ENCODE data around the gene SLC8A2. TPM values are rescaled to one million over a fixed set of nuclear protein-coding genes. Genes with fewer than 3 reads are reported as not detected.
A peak's percentile ranks its signal among the peaks of the same experiment; 100 is the strongest.

Gene SLC8A2
- total RNA-seq, 1 experiment from 2014 or later, result 0.10 TPM

GRCh38 chr19:47447470-47448359 is 24.0 kb downstream of the SLC8A2 start:
- H3K9me3 ChIP-seq (ENCODE audit: control insufficient read depth, insufficient read depth, low read depth, low read length), result no peaks in the 10 kb centered on the region
- POLR2A ChIA-PET, result interaction anchor here (0.6 kb wide), 1 partner anchor 399 kb away, joined by 16 read pairs; no protein-coding TSS in a partner anchor
- H3K27me3 ChIP-seq (ENCODE audit: control insufficient read depth, insufficient read depth, low read length), result peaks cover 5% of the 10 kb centered on the region; the same call in 1 of the 2 replicates
- no TSS peak for BruUV-seq (replicated peaks)
- no peak overlapping the region for H3K4me3 ChIP-seq (ENCODE audit: low read depth in 2 of 2, low read length in 2 of 2)
- in situ Hi-C loops (cut with HindIII; ENCODE audit: low pct_unique_long_range_greater_than_20kb, low sequenced_read_pairs) (no loop called here), intact Hi-C loops (cut with micrococcal nuclease; ENCODE audit: unreplicated experiment) (no loop called here)
- no peaks in the 10 kb centered on the region for H3K36me3 ChIP-seq (ENCODE audit: control insufficient read depth, insufficient read depth, low read length)
- peak; percentile 39 for ATAC-seq
- TF ChIP-seq REST (IDR thresholded peaks at IDR 0.05; ENCODE audit: insufficient read depth in 1 of 2, low read depth in 2 of 2, low read length in 1 of 2) (no peak), SIN3A (IDR thresholded peaks at IDR 0.05; ENCODE audit: borderline replicate concordance, insufficient read depth, low read depth, low read length) (no peak), TCF7L2 (IDR thresholded peaks at IDR 0.05; ENCODE audit: low read depth, low read length) (no peak), POLR2AphosphoS5 (IDR thresholded peaks at IDR 0.05; ENCODE audit: low read depth, low read length) (no peak)
- TF ChIP-seq, protein P1, sequence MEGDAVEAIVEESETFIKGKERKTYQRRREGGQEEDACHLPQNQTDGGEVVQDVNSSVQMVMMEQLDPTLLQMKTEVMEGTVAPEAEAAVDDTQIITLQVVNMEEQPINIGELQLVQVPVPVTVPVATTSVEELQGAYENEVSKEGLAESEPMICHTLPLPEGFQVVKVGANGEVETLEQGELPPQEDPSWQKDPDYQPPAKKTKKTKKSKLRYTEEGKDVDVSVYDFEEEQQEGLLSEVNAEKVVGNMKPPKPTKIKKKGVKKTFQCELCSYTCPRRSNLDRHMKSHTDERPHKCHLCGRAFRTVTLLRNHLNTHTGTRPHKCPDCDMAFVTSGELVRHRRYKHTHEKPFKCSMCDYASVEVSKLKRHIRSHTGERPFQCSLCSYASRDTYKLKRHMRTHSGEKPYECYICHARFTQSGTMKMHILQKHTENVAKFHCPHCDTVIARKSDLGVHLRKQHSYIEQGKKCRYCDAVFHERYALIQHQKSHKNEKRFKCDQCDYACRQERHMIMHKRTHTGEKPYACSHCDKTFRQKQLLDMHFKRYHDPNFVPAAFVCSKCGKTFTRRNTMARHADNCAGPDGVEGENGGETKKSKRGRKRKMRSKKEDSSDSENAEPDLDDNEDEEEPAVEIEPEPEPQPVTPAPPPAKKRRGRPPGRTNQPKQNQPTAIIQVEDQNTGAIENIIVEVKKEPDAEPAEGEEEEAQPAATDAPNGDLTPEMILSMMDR (IDR thresholded peaks at IDR 0.05), result no peak
- no peak overlapping the region for H3K27ac ChIP-seq (ENCODE audit: low read length)
- no peak for DNase-seq (ENCODE audit: low read depth, low spot score)
- no peaks in the 10 kb centered on the region for H3K4me1 ChIP-seq (ENCODE audit: control insufficient read depth, insufficient read depth, low read length)
- CTCF ChIA-PET, result interaction anchor here (0.6 kb wide), 2 partner anchors 161 to 247 kb away, joined by 4 read pairs; no protein-coding TSS in a partner anchor

DNA sequence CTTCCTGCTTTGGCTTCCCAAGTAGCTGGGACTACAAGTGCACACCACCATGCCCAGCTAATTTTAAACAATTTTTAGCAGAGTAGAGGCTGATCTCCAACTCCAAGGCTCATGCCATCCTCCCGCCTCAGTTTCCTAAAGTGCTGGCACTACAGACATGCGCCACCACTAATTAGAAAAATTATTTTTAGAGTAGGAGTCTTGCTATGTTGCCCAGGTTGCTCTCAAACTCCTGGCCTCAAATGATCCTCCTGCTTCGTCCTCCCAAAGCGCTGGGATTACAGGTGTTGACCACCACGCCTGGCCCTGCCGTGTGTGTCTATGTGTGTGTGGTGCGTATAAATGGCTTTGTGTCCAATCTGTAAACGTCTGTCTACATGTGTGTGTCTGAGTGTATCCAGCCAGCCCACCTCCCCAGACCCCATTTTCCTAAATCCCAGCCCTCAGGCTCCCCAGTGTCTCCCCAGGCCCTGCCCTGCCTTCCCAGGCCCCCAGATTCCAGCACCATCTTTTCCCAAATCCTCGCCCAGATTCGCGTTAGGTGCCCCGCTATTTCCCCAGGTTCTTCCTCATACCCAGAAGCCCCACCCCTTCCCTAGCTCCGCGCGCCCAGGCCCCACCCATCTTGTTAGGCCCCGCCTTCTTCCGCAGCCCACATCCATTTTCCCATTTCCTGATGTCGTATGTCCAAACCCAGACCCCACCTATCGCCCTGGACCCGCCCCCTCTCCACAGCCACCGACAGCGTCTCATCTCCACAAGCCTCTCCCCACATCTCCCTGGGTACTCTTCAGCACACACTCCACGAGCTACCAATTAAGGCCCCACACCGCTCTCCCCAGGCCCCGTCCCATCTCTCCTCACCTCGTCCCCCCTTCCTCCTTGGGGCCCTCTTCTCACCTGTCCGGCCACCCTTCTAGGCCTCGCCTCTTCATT is 24.9 kb downstream of the SLC8A2 start:
- Histone ChIP-seq H3K27me3 (ENCODE audit: control insufficient read depth, insufficient read depth, low read length) (peaks cover 4% of the 10 kb centered on the region; the same call in 1 of the 2 replicates), H3K27ac (ENCODE audit: low read length) (no peak overlapping the region), H3K4me3 (ENCODE audit: low read depth in 2 of 2, low read length in 2 of 2) (no peak overlapping the region), H3K36me3 (ENCODE audit: control insufficient read depth, insufficient read depth, low read length) (no peaks in the 10 kb centered on the region), H3K9me3 (ENCODE audit: control insufficient read depth, insufficient read depth, low read depth, low read length) (no peaks in the 10 kb centered on the region), H3K4me1 (ENCODE audit: control insufficient read depth, insufficient read depth, low read length) (no peaks in the 10 kb centered on the region)
- no peak for TF ChIP-seq TCF7L2 (IDR thresholded peaks at IDR 0.05; ENCODE audit: low read depth, low read length)
- in situ Hi-C loops (cut with HindIII; ENCODE audit: low pct_unique_long_range_greater_than_20kb, low sequenced_read_pairs), result no loop called here
- intact Hi-C loops (cut with micrococcal nuclease; ENCODE audit: unreplicated experiment), result no loop called here
- ChIA-PET CTCF (interaction anchor here (0.6 kb wide), 2 partner anchors 27 to 864 kb away, joined by 4 to 5 read pairs; partner anchors contain the start of gene MEIS3), POLR2A (no interaction called here)
- BruUV-seq (replicated peaks), result no TSS peak
- DNase-seq (ENCODE audit: low read depth, low spot score), result no peak
- ATAC-seq, result peak; percentile 36

All from Panc1 (cell line).